Stimulated activated naive B cell treated with anti-CD40 and anti-IgM and Interleukin-4, amounts not matched to agents 10 μg/mL and 1 μg/mL and 100 μg/mL, for 72 hours (primary cell): ENCODE data around the gene GATD1.
"Not testable (repeated sequence)": the region's sequence is repeated elsewhere in the genome, so short reads cannot be mapped to it uniquely, and the experiment has no call there.

ENCODE experiments used
- ATAC-seq, 2 donors: fragments of 150-1000 bp; cut with Tn5 transposase; replicated peaks; 2 replicates each; pipeline ENCODE4 v1.10.0; 2021; ENCODE audit warnings: moderate library complexity in 1 of 2
- DNase-seq: peaks from one replicate; pipeline ENCODE4 v3.0.0; 2021
- H3K27ac Mint-ChIP-seq: one replicate; pipeline ENCODE4 v1.8.0; 2022; ENCODE audit warnings: mild to moderate bottlenecking, mixed read lengths
- H3K27me3 Mint-ChIP-seq, 2 donors: one replicate each; pipeline ENCODE4 v1.8.0; 2022; ENCODE audit warnings: mixed read lengths in 2 of 2
- H3K36me3 Mint-ChIP-seq, 2 donors: one replicate each; pipeline ENCODE4 v1.8.0; 2022; ENCODE audit warnings: mixed read lengths in 2 of 2, mild to moderate bottlenecking in 1 of 2
- H3K4me1 Mint-ChIP-seq, 2 donors: one replicate each; pipeline ENCODE4 v1.8.0; 2022; ENCODE audit warnings: mixed read lengths in 2 of 2, mild to moderate bottlenecking in 1 of 2
- H3K4me3 Mint-ChIP-seq, 2 donors: one replicate each; pipeline ENCODE4 v1.8.0; 2022; ENCODE audit warnings: mild to moderate bottlenecking in 2 of 2, mixed read lengths in 2 of 2, moderate library complexity in 1 of 2
- H3K9me3 Mint-ChIP-seq, 2 donors: one replicate each; pipeline ENCODE4 v1.8.0; 2022; ENCODE audit warnings: mixed read lengths in 2 of 2, mild to moderate bottlenecking in 1 of 2

The GATD1 gene

GRCh38 chr11:734541-734940, 42.7 kb downstream of the GATD1 start:
- Mint-ChIP-seq H3K27me3 (peaks cover 11 to 40% of the 10 kb centered on the region in 2 donors), H3K4me1 (peaks cover 13 to 18% of the 10 kb centered on the region in 2 donors)
- not testable (repeated sequence) for DNase-seq, H3K27ac Mint-ChIP-seq, H3K4me3 Mint-ChIP-seq, ATAC-seq, H3K9me3 Mint-ChIP-seq, H3K36me3 Mint-ChIP-seq

DNA sequence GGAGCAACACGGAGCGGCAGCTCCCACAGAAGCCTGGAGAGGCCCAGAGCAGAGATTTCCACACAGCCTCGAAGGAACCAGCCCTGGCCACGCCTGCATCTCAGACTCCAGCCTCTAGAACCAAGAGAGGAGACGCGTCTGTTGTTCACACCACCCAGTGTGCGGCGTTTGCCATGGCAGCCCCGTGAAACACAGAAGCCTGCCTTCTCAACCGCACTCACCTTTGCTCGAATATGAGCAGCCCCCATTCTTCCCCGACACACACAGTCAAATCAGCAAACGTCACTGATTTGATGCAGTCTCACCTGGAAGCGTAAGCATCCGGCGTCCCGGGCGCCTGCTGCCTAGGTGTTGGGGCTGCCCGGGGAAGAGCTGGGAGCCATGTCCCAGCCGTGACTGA, 44.2 kb downstream of the GATD1 start:
- H3K4me3 Mint-ChIP-seq = no peak overlapping the region
- H3K4me1 Mint-ChIP-seq = peaks cover 12 to 15% of the 10 kb centered on the region in 2 donors
- no peak for DNase-seq
- H3K27ac Mint-ChIP-seq = no peak overlapping the region
- ATAC-seq = no peak
- no peaks in the 10 kb centered on the region for H3K9me3 Mint-ChIP-seq
- H3K36me3 Mint-ChIP-seq = no peaks in the 10 kb centered on the region
- peaks cover 7 to 35% of the 10 kb centered on the region in 2 donors for H3K27me3 Mint-ChIP-seq

DNA sequence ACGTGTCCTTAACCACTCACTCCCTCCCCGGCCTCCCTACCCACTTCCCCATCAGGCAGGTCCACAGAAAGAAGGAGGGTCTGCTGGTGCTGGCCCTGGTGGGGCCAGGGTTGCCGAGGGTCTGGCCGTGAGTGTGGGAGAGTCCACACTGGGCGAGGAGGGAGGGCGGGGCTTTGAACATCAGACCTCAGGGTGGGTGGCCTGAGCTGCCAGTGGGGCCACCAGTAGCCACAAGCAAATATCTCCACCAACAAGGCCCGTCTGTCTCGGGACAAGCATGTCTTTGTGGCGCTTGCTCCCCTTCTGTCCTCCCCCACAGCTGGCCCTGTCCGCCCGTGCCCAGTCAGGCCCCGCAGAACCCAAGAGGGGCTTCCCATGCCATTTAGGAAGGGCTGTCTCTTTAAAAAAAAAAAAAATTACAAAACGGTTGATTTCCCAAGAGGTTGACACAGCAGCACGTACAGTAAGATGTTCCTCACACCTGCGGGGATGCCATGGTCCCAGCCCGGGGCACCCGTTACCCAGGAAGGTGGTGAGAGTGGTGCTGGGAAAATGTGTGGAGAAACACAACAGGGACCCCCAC, 47.7 kb downstream of the GATD1 start:
- ATAC-seq (no peak), DNase-seq (no peak)
- no peaks in the 10 kb centered on the region for H3K36me3 Mint-ChIP-seq
- H3K4me1 Mint-ChIP-seq = peaks cover 7 to 15% of the 10 kb centered on the region in 2 donors
- no peaks in the 10 kb centered on the region for H3K9me3 Mint-ChIP-seq
- H3K27ac Mint-ChIP-seq = no peak overlapping the region
- no peak overlapping the region for H3K4me3 Mint-ChIP-seq
- H3K27me3 Mint-ChIP-seq = peaks cover 3 to 24% of the 10 kb centered on the region in 2 donors

DNA sequence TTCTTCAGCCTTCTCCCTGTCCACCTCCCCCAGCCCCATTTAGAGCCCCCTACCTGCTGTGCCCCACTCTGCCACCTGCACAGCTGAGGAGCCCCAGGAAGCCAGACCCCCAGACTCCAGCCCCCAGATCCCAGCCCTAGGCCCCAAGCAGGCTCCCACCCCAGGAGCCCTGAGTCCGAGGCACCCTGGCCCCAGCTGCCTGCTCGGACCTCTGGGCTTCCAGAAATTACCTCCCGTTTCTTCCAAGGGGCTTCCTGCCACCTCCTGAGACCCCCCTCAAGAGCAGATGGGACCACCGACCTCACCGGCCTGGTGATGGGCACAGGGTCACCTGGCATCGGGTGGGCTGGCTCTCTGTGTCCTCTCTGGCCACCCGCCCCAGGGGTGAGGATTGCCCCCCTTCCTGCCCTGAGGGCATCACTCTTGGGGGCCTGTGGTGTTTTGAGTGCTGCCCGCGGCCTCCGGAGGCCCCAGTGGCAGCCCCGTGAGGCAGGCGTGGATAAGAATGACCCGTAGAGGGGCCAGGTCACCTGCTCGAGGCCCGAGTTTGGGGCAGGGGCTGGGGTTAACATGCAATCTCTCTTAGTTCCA, 48.3 kb downstream of the GATD1 start:
- DNase-seq (no peak), ATAC-seq (no peak)
- Mint-ChIP-seq H3K36me3 (no peaks in the 10 kb centered on the region), H3K27me3 (peaks cover 3 to 24% of the 10 kb centered on the region in 2 donors), H3K4me1 (peaks cover 7 to 15% of the 10 kb centered on the region in 2 donors), H3K27ac (no peak overlapping the region), H3K9me3 (no peaks in the 10 kb centered on the region), H3K4me3 (no peak overlapping the region)

DNA sequence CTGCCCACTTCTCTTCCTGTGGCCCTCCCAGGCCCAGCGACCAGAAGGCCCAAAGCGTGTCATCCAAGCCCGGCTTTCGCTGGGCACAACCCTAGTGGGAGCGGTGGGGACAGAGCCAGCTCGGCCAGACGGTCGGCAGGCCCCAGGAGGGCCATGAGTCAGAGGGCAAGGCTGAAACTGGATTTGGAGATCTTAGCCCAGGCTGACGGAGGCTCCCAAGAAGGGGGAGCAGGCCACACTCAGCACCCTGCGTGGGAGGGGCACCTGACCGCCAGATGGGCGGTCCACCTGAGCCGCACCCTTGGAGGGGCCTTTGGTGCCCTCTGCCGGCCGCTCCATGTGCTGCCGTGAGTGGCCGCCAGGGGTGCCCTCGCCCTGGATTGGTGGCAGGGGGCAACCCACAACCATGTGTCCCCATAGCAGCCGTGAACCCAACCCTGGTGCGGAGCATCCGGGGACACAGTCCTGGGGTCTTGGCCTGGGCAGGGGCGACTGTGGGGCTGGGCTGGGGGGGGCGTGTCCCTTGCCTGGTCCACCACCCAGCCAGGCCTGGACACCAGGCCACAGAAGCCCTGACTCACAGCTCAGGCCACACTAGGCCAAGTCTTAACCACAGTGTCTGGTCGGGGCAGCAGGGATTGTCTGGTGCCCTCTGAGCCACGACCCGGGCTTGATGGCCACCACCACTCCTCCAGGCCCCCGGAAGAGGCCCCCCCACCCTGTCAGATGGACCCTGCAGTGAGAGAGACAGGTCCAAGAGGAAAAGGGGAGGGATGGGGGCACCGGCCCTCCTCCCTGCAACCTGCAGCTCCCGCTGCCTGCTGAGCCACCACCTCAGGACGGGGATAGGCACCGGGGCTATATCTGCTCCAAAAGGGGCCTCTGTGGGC, 49.2 kb downstream of the GATD1 start:
- Mint-ChIP-seq H3K4me1 (peaks cover 8 to 18% of the 10 kb centered on the region in 2 donors), H3K27ac (no peak overlapping the region), H3K9me3 (no peaks in the 10 kb centered on the region), H3K27me3 (peaks cover 3 to 21% of the 10 kb centered on the region in 2 donors), H3K4me3 (no peak overlapping the region), H3K36me3 (no peaks in the 10 kb centered on the region)
- peak; percentile 73 for DNase-seq
- ATAC-seq = peak; percentile 82 to 83

DNA sequence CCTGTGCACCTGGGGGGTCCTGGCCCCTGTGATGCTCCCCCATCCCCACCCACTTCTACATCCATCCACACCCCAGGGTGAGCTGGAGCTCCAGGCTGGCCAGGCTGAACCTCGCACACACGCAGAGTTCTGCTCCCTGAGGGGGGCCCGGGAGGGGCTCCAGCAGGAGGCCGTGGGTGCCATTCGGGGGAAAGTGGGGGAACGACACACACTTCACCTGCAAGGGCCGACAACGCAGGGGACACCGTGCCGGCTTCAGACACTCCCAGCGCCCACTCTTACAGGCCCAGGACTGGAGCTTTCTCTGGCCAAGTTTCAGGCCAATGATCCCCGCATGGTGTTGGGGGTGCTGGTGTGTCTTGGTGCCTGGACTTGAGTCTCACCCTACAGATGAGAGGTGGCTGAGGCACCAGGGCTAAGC, 50.0 kb downstream of the GATD1 start:
- Mint-ChIP-seq H3K27me3 (peaks cover 3 to 16% of the 10 kb centered on the region in 2 donors), H3K9me3 (no peaks in the 10 kb centered on the region), H3K4me1 (peaks cover 10 to 23% of the 10 kb centered on the region in 2 donors), H3K36me3 (no peaks in the 10 kb centered on the region), H3K27ac (no peak overlapping the region), H3K4me3 (no peak overlapping the region)
- DNase-seq (no peak), ATAC-seq (no peak)

DNA sequence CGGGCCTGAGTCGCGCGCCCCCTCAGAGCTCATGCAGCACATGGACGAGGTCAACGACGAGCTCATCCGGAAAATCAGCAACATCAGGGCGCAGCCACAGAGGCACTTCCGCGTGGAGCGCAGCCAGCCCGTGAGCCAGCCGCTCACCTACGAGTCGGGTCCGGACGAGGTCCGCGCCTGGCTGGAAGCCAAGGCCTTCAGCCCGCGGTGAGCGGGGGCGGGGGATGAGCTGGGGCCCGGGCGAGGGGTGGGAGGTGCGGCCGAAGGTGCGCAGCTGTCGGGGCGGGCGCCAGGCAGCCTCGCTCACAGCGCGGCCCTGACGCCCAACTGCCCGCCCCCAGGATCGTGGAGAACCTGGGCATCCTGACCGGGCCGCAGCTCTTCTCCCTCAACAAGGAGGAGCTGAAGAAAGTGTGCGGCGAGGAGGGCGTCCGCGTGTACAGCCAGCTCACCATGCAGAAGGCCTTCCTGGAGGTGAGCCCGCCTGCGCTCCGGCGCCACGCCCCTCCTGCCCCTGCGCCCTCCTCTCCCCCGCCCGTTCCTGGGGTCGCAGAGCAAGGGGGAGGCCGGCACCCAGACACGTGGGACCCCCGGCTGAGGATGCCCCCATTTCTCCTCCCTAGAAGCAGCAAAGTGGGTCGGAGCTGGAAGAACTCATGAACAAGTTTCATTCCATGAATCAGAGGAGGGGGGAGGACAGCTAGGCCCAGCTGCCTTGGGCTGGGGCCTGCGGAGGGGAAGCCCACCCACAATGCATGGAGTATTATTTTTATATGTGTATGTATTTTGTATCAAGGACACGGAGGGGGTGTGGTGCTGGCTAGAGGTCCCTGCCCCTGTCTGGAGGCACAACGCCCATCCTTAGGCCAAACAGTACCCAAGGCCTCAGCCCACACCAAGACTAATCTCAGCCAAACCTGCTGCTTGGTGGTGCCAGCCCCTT, 50.7 kb downstream of the GATD1 start:
- ATAC-seq (peak; percentile 26 to 39), DNase-seq (peak; percentile 44)
- Mint-ChIP-seq H3K4me3 (peak overlapping the region; percentile 73 to 75), H3K36me3 (no peaks in the 10 kb centered on the region), H3K9me3 (no peaks in the 10 kb centered on the region), H3K27ac (peak overlapping the region; percentile 47), H3K4me1 (peaks cover 13 to 30% of the 10 kb centered on the region in 2 donors), H3K27me3 (peaks cover 3 to 20% of the 10 kb centered on the region in 2 donors)

DNA sequence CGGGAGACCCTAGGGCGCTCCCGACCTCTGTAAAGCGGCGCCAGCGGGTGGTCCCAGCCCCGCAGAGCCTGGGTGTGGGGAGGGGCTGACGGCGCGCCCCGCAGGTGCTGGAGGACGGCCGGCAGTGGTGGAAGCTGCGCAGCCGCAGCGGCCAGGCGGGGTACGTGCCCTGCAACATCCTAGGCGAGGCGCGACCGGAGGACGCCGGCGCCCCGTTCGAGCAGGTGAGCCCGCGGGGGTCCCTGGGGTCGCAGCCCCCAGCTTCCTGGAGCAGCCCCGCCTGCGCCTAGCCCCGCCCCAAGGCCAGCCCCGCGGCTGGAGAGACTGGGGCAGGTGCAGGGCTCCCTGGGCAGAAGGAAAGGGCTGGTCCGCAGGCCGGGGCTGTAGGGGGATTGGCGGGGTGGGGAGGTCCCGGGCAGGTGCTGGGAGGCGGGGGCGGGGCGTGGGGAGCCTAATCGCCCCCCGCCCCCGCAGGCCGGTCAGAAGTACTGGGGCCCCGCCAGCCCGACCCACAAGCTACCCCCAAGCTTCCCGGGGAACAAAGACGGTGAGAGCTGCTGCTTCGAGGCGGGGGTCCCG, 51.6 kb downstream of the GATD1 start:
- Mint-ChIP-seq H3K4me1 (peaks cover 16 to 37% of the 10 kb centered on the region in 2 donors), H3K9me3 (no peaks in the 10 kb centered on the region), H3K36me3 (no peaks in the 10 kb centered on the region), H3K27ac (no peak overlapping the region), H3K27me3 (peaks cover 3 to 24% of the 10 kb centered on the region in 2 donors), H3K4me3 (peak overlapping the region; percentile 68 to 75)
- no peak for ATAC-seq
- no peak for DNase-seq

GRCh38 chr11:724778-725386, 52.4 kb downstream of the GATD1 start:
- H3K4me3 Mint-ChIP-seq = peak overlapping the region; percentile 68 to 75
- no peak overlapping the region for H3K27ac Mint-ChIP-seq
- H3K4me1 Mint-ChIP-seq = peaks cover 18 to 37% of the 10 kb centered on the region in 2 donors
- peaks cover 2 to 30% of the 10 kb centered on the region in 2 donors for H3K27me3 Mint-ChIP-seq
- ATAC-seq (no peak), DNase-seq (no peak)
- H3K36me3 Mint-ChIP-seq = no peaks in the 10 kb centered on the region
- no peaks in the 10 kb centered on the region for H3K9me3 Mint-ChIP-seq

DNA sequence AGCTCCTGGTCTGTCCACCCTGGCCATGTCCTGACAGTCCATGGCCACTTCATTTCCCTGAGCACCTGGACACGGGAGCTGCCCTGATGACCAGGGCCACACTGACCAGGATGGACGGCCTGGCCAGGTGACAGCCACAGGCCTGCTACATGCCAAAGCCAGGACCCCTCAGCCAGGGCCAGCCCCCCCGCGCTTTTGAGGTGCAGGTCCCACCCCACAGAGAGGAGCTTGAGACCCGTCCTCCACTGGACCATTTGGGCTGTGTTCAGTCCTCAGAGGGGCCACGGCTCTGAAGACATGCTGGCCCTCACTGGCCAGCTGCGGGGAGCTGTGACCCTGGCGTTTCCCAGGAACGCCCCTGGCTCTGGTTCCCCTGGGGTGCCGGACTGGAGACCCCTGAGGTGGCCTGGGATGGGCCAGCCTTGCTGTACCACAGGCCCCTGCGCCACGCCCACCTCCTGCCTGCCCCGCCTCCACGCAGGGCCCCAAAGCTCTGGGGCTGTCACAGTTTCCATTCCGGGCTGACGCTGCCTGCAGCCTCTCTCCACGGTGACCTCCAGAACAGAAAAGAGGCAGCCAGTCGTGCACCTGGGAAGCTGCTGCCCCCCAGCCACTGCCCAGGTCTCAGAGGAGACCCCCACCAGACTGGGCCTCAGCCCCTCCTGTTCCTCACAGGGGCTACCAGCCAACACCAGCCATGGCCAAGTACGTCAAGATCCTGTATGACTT, 53.1 kb downstream of the GATD1 start:
- Mint-ChIP-seq H3K9me3 (no peaks in the 10 kb centered on the region), H3K4me3 (peak overlapping the region in 1 of 2 donors; percentile 17), H3K27ac (no peak overlapping the region), H3K36me3 (no peaks in the 10 kb centered on the region), H3K27me3 (peaks cover 4 to 34% of the 10 kb centered on the region in 2 donors), H3K4me1 (peaks cover 23 to 43% of the 10 kb centered on the region in 2 donors)
- no peak for DNase-seq
- no peak for ATAC-seq

DNA sequence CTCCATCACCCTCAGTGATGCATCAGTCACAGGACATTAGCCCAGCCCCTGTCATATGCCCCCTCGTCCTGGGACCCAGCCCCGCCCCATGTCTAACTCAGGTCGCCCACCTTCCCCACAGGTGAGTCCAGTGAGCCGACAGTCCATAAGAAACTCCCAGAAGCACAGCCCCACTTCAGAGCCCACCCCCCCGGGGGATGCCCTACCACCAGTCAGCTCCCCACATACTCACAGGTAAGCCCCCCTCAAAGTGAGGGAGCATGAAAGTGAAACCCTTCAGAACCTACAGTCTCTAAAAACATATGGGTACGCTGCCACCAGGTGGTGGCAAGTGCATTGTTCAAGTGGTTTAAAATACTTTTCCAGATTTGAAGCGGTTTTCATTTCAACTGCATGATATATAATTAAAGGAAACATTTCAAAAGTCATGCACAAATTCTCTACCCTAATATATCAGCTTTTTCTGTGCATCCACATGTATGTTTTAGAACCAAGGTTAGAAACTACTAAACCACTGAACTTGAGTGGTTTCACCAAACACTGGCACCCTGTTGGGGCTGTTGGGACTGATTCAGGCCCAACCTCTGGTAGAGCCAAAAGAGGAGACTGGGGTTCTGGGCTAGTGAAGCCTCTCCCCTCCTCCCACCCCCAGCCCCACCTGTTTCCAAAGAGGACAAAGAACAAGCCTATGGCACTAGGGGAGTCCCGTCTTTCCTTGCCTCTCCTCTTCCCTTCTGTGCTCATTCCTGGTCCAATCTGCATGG, 54.0 kb downstream of the GATD1 start:
- no peaks in the 10 kb centered on the region for H3K9me3 Mint-ChIP-seq

DNA sequence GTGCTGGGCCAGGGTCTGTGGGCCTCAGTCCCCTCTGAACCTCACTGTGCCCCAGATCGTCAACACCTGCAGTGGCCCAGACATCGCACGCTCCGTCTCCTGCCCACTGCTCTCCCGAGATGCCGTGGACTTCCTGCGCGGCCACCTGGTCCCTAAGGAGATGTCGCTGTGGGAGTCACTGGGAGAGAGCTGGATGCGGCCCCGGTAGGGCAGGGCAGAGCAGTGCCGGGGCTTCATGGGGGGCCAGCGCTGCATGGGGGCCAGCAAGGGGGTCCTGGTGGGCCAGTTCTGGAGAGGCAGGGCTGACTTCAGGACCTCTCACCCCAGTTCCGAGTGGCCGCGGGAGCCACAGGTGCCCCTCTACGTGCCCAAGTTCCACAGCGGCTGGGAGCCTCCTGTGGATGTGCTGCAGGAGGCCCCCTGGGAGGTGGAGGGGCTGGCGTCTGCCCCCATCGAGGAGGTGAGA, 54.9 kb downstream of the GATD1 start:
- H3K36me3 Mint-ChIP-seq = no peaks in the 10 kb centered on the region
- H3K27me3 Mint-ChIP-seq = peaks cover 6 to 37% of the 10 kb centered on the region in 2 donors
- H3K4me1 Mint-ChIP-seq = peaks cover 21 to 42% of the 10 kb centered on the region in 2 donors
- H3K4me3 Mint-ChIP-seq = peak overlapping the region; percentile 29 to 80
- DNase-seq = no peak
- no peaks in the 10 kb centered on the region for H3K9me3 Mint-ChIP-seq
- H3K27ac Mint-ChIP-seq = no peak overlapping the region
- ATAC-seq = no peak

More for the DNA sequence above, 54.0 kb downstream of the GATD1 start:
- Mint-ChIP-seq H3K27me3 (peaks cover 6 to 37% of the 10 kb centered on the region in 2 donors), H3K4me1 (peaks cover 24 to 43% of the 10 kb centered on the region in 2 donors), H3K36me3 (no peaks in the 10 kb centered on the region), H3K27ac (peak overlapping the region; percentile 72), H3K4me3 (peak overlapping the region; percentile 82 to 85)
- ATAC-seq (peak; percentile 43 to 44), DNase-seq (no peak)
